GM23338 (cell line): ENCODE results near the gene FAM217B. TPM values are rescaled to one million over a fixed set of nuclear protein-coding genes. Genes with fewer than 3 reads are reported as not detected.
"Not testable (repeated sequence)": the region's sequence is repeated elsewhere in the genome, so short reads cannot be mapped to it uniquely, and the experiment has no call there.

Source experiments
- ATAC-seq: fragments of 200-7000 bp; cut with Tn5 transposase; 3 replicates; pipeline ENCODE4 v1.9.1; 2020
- DNase-seq: peaks from one replicate; pipeline ENCODE4 v3.0.0-alpha.2; 2015; ENCODE audit warnings: low spot score
- H2AFZ ChIP-seq: fragments of 200-600 bp; sonication (generic); 2 replicates; pipeline ENCODE4 v1.8.0; 2016; ENCODE audit warnings: antibody characterized with exemption, mild to moderate bottlenecking, moderate library complexity
- H3F3A ChIP-seq: fragments of 200-600 bp; sonication (generic); replicated peaks from 2 replicates; pipeline ENCODE4 v1.8.0; 2017; ENCODE audit warnings: antibody characterized with exemption, mixed run types, low read depth
- H3K27ac ChIP-seq: fragments of 200-600 bp; sonication (generic); 2 replicates; pipeline ENCODE4 v1.6.1; 2016; ENCODE audit warnings: low read depth
- H3K27me3 ChIP-seq: fragments of 200-600 bp; sonication (generic); 2 replicates; pipeline ENCODE4 v1.8.0; 2016; ENCODE audit warnings: mild to moderate bottlenecking, mixed run types, moderate library complexity; ENCODE audit not compliant: insufficient read depth
- H3K36me3 ChIP-seq: fragments of 200-600 bp; sonication (generic); 2 replicates; pipeline ENCODE4 v1.8.0; 2016; ENCODE audit warnings: mild to moderate bottlenecking; ENCODE audit not compliant: insufficient read depth
- H3K4me1 ChIP-seq: fragments of 200-600 bp; sonication (generic); 2 replicates; pipeline ENCODE4 v1.8.0; 2016; ENCODE audit warnings: mild to moderate bottlenecking, moderate library complexity; ENCODE audit not compliant: insufficient read depth
- H3K4me2 ChIP-seq: fragments of 200-600 bp; sonication (generic); 2 replicates; pipeline ENCODE4 v1.7.1; 2017; ENCODE audit warnings: mixed run types
- H3K4me3 ChIP-seq: fragments of 200-600 bp; sonication (generic); 2 replicates; pipeline ENCODE4 v1.6.1; 2016; ENCODE audit warnings: mixed run types
- H3K79me2 ChIP-seq: fragments of 200-600 bp; sonication (generic); replicated peaks from 2 replicates; pipeline ENCODE4 v1.8.0; 2017; ENCODE audit warnings: mild to moderate bottlenecking; ENCODE audit not compliant: insufficient read depth
- H3K9me2 ChIP-seq: fragments of 200-600 bp; sonication (generic); 2 replicates; pipeline ENCODE4 v1.8.0; 2017; ENCODE audit not compliant: insufficient read depth
- H4K20me1 ChIP-seq: fragments of 200-600 bp; sonication (generic); replicated peaks from 2 replicates; pipeline ENCODE4 v1.8.0; 2017; ENCODE audit warnings: mild to moderate bottlenecking; ENCODE audit not compliant: insufficient read depth
- H3K27ac Mint-ChIP-seq: 2 replicates; pipeline ENCODE4 v1.8.0; 2020; ENCODE audit warnings: inconsistent platforms, mild to moderate bottlenecking, moderate library complexity, mixed read lengths
- H3K27me3 Mint-ChIP-seq: 3 replicates; pipeline ENCODE4 v1.8.0; 2022; ENCODE audit warnings: low read depth, mild to moderate bottlenecking, moderate library complexity, mixed read lengths, inconsistent platforms; ENCODE audit not compliant: insufficient read depth, poor library complexity
- H3K36me3 Mint-ChIP-seq: 3 replicates; pipeline ENCODE4 v1.8.0; 2021; ENCODE audit warnings: low read depth, mild to moderate bottlenecking, inconsistent platforms, moderate library complexity, mixed read lengths
- H3K4me1 Mint-ChIP-seq: 3 replicates; pipeline ENCODE4 v1.8.0; 2020; ENCODE audit warnings: mild to moderate bottlenecking, inconsistent platforms, mixed read lengths
- H3K4me3 Mint-ChIP-seq: 3 replicates; pipeline ENCODE4 v1.8.0; 2021; ENCODE audit warnings: moderate library complexity, mild to moderate bottlenecking, inconsistent platforms, mixed read lengths
- H3K9me3 Mint-ChIP-seq: 3 replicates; pipeline ENCODE4 v1.8.0; 2020; ENCODE audit warnings: moderate library complexity, mild to moderate bottlenecking, inconsistent platforms, mixed read lengths
- CTCF ChIP-seq, 2 experiments: fragments of 200-600 bp in 1 of 2; sonication (generic) in 1 of 2; conservative IDR thresholded peaks; 2 replicates each; pipeline versions ENCODE4 v1.5.1 to v1.6.1; 2016 to 2017; ENCODE audit warnings: antibody characterized with exemption in 2 of 2, low read depth in 2 of 2, mild to moderate bottlenecking in 2 of 2, moderate library complexity in 1 of 2
- EZH2phosphoT487 ChIP-seq: fragments of 200-600 bp; sonication (generic); IDR thresholded peaks from one replicate; pipeline ENCODE4 v1.8.1; 2018; ENCODE audit warnings: antibody characterized with exemption; ENCODE audit not compliant: unreplicated experiment
- POLR2AphosphoS5 ChIP-seq: IDR thresholded peaks from 2 replicates; pipeline ENCODE4 v1.6.1; 2016; ENCODE audit warnings: antibody characterized with exemption, low read depth
- STAT1 ChIP-seq: IDR thresholded peaks from one replicate; pipeline ENCODE4 v1.6.1; 2016; ENCODE audit warnings: antibody characterized with exemption; ENCODE audit not compliant: unreplicated experiment
- polyA plus RNA-seq: library from polyadenylated mRNA; unstranded; fragments of >200 nt; fragmentation: Nextera tagmentation; extraction: Ambion mirVana; gene quantifications from 2 replicates; pipeline ENCODE4 v1.2.1, GENCODE V29; 2016
- total RNA-seq: library from RNA; depleted of rRNA; stranded (reverse); fragments of >200 nt; shearing (Covaris generic); gene quantifications from 2 replicates; pipeline ENCODE4 v1.2.3, GENCODE V29; 2014

FAM217B gene
- total and polyA plus RNA-seq, 2 experiments from 2014 or later: 13.2 to 25.9 TPM

DNA sequence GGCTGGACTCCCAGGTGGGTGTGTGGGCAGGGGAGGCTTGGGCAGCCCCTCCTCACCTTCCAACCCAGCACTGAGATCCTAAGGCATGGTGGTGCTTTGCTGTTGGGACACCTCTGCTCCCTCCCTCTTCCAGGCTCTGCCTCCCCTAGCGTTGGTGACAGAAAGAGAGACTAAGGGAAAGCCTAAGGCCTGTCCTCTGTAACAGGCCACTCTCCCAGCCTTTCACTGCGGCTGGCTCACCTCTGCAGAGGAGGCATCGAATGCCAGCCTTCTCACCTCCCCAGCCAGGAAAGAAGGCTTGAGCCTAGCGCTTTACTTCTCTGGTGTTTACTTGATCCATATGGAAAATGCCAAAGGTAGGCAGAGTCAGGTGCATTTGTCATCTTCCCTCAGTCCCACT, 14.5 kb downstream of the FAM217B start:
- no peaks in the 10 kb centered on the region for H3K9me2 ChIP-seq
- H3K4me2 ChIP-seq: no peak overlapping the region
- H3K4me3 Mint-ChIP-seq: no peak overlapping the region
- H2AFZ ChIP-seq: no peak overlapping the region
- TF ChIP-seq POLR2AphosphoS5 (no peak), EZH2phosphoT487 (no peak)
- no peaks in the 10 kb centered on the region for H3K79me2 ChIP-seq
- no peaks in the 10 kb centered on the region for H3K9me3 Mint-ChIP-seq
- no peak overlapping the region for H3K27ac ChIP-seq
- no peak for DNase-seq
- H4K20me1 ChIP-seq: no peaks in the 10 kb centered on the region
- H3K27me3 ChIP-seq: no peaks in the 10 kb centered on the region
- no peaks in the 10 kb centered on the region for H3K27me3 Mint-ChIP-seq
- peaks cover 5% of the 10 kb centered on the region; the same call in 1 of the 3 replicates for H3K4me1 Mint-ChIP-seq
- H3F3A ChIP-seq: no peaks in the 10 kb centered on the region
- no peak overlapping the region for H3K4me3 ChIP-seq
- no peaks in the 10 kb centered on the region for H3K4me1 ChIP-seq
- H3K36me3 Mint-ChIP-seq: no peaks in the 10 kb centered on the region
- no peak for ATAC-seq
- H3K36me3 ChIP-seq: no peaks in the 10 kb centered on the region
- no peak overlapping the region for H3K27ac Mint-ChIP-seq

DNA sequence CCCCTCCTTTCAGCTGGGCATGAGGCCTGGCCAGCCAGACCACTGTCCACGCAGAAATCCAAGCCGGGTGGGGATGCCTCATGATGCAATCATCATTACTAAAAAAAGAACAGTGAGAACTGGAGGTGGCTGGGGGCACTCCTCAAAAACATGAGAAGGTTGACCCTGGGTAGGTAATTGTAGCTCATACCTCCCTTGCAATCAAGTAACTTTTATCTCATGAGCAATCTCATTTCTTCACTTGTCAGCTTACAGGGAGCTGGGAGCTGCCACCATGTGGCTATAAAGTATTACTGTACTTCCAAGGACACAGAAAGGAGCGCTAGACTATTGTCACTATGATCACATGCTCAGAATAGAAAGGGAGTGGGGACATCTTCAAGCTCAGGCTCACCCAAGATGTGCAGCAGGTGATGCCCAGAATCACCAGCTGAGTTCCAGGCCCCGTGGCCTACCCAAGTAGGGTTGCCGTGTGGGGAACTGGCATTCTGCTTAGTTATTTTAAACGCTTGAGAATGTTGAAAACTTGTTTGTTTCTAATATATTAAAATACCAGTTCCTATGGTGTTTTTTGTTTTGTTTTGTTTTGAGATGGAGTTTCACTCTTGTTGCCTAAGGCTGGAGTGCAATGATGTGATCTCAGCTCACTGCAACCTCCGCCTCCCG, 15.1 kb downstream of the FAM217B start:
- DNase-seq (peak; percentile 52), ATAC-seq (peak; percentile 59)
- Mint-ChIP-seq H3K4me3 (no peak overlapping the region), H3K27me3 (no peaks in the 10 kb centered on the region), H3K36me3 (no peaks in the 10 kb centered on the region), H3K4me1 (peaks cover 5% of the 10 kb centered on the region; the same call in 1 of the 3 replicates), H3K27ac (no peak overlapping the region), H3K9me3 (no peaks in the 10 kb centered on the region)
- Histone ChIP-seq H3F3A (no peaks in the 10 kb centered on the region), H3K9me2 (no peaks in the 10 kb centered on the region), H2AFZ (no peak overlapping the region), H3K27ac (no peak overlapping the region), H3K4me2 (no peak overlapping the region), H3K4me1 (no peaks in the 10 kb centered on the region), H4K20me1 (no peaks in the 10 kb centered on the region), H3K27me3 (no peaks in the 10 kb centered on the region), H3K4me3 (no peak overlapping the region), H3K36me3 (no peaks in the 10 kb centered on the region), H3K79me2 (no peaks in the 10 kb centered on the region)
- peak; percentile 41 to 44 for TF ChIP-seq CTCF (conservative IDR thresholded peaks at IDR 0.05; ENCODE audit: low read depth in 2 of 2)
- no peak for TF ChIP-seq STAT1

GRCh38 chr20:59957568-59957967, 17.4 kb downstream of the FAM217B start:
- not testable (repeated sequence) for H2AFZ ChIP-seq, H3K4me3 Mint-ChIP-seq, H3K4me3 ChIP-seq, H3K4me1 Mint-ChIP-seq, H3K36me3 ChIP-seq, ATAC-seq, H3K36me3 Mint-ChIP-seq, H3K79me2 ChIP-seq, DNase-seq, H3F3A ChIP-seq, H3K27me3 ChIP-seq, H3K4me2 ChIP-seq, H3K4me1 ChIP-seq, H3K27me3 Mint-ChIP-seq, H3K27ac ChIP-seq, H4K20me1 ChIP-seq, H3K27ac Mint-ChIP-seq, H3K9me2 ChIP-seq, H3K9me3 Mint-ChIP-seq
